ENCODE measurements around the gene RUNX2. TPM values are rescaled to one million over a fixed set of nuclear protein-coding genes. Genes with fewer than 3 reads are reported as not detected.

The RUNX2 gene
- total RNA-seq, 1 donor from 2014 or later, result 0.79 TPM

DNA sequence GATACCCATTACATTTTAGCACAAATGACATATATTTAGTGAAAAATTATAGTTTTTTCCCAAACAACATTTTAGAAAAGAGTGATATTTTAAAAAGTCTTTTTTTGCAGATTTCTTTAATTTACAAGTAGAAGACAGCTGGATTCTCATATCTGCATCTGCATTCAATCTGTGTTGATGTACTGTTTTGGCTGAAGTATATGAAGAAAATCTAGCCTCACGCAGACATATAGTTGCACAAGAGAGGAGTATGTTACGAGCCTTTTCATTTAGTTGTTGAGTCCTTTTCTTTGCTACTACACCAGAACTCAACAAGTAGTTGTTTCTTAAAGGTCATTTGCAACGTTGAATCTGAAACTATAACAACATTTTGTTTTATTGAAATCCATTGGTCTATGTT lies 363.9 kb downstream of the RUNX2 start:
- intact Hi-C loops (cut with micrococcal nuclease), result no loop called here
- no peak for DNase-seq
- ATAC-seq, result no peak

DNA sequence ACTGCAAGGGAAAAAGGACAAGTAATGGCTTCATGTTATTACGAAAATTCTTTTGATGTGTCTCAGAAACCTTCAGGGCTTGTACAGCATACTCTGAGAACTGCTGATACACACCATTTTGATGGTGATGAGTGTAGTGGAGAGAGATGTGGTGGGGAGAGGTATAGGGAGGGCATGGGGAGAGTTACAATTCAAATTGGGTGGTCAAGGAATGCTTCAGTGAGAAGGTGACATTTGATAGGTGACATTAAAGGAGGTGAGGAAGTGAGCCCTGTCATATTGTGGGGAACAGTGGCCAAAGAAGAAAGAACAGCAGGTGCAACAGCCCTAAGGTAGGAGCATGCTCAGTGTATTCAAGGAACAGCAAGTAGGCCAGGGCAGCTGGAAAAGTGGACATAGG lies 368.6 kb downstream of the RUNX2 start:
- no peak for DNase-seq
- intact Hi-C loops (cut with micrococcal nuclease), result no loop called here
- no peak for ATAC-seq

DNA sequence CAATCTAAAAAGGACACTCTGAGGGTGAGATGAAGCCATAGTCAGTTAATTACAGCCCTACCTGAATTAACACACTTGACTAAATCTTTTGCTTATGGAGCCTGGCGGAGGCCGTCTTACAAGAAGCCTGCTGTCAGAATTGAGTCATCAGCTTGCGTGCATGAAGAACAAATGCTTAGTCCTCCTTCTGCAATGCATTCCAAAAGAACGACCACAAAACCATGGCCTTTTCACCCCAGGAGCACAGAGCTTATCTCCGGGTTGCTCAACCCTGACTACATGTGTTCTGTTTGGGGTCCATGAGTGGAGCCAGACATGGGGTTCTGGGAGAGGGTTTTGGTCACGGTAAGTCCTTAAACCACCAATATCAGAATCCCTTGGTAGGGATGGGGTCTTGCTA lies 369.5 kb downstream of the RUNX2 start:
- intact Hi-C loops (cut with micrococcal nuclease), result no loop called here
- ATAC-seq, result no peak
- DNase-seq, result no peak

DNA sequence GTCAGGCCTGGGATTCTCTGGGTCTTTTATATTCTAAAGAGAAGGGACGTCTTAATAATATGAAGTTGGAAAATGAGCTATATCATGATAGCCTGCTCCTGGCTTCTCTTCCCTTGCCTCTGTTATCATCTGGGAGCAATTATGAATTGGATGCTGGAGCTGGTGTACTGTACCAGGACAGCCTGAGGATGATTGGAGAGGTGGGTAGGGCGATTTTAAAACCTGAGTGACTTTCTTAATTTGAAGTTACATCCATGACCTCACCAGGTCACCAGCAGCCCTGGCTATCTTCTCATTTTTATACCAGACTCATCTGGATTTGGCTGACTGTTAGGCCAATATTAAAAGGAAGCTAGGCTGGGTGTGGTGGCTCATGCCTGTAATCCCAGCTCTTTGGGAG lies 369.9 kb downstream of the RUNX2 start:
- no peak for DNase-seq
- no peak for ATAC-seq

DNA sequence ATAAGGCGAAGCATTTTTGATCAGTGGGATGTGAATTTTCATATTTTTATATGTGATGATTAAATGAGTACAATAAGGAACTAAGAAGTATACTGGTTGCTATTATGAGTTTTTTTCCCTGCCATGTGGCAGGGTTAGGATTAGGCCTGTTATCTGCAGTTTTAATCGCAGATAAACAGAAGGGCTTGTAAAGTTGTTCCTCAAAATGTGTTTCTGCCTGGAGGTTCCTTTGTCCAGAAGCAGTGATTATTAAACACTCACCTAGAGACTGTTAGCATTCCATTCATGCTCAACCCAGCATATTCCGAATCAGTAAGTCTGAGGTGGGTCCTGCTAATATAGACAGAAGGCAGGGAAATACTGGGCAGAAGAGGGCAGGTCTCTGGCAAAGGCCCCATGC lies 371.5 kb downstream of the RUNX2 start:
- no peak for DNase-seq
- intact Hi-C loops (cut with micrococcal nuclease), result no loop called here
- ATAC-seq, result no peak

More for the DNA sequence above, 369.9 kb downstream of the RUNX2 start:
- intact Hi-C loops (cut with micrococcal nuclease), result no loop called here

DNA sequence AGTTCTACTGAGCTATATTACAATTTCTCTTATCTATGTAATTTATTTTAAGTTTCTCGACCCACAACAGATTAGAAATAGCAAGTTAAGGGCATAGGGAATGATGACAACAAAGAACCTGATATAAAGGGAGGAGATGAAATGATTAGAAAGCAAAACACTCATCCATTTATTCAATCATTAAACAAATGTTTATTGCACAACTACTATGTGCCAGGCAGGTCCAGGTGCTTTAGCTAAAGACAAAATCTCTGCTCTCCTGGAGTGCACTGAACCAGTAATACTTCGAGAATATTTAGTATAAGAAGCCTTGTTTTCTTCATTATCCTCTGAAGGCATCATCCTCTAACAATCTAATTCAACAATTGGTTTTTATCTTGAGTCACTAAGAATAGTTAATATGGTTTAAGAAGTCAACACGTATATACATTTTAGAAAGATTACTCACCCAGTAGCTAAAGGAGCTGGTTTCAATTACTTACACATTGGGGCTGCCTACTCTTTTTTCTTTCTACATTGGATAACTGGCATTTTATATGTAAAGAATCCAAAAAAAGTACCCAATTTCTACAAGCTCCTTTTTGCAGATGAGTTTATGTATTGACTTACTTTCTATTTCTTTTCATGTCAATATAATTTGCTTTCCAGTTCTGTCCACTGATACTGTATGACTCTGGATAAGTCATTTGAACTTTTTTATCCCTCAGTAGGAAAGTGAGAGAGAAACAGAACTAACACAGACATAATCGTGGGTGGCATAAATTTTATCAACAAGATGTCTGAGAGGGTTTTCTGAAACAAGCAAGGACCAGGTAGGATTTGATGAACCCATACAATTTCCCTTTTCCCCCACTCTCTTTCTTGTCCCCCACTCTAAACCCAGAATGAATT lies 375.0 kb downstream of the RUNX2 start:
- no peak for DNase-seq
- no peak for ATAC-seq
- intact Hi-C loops (cut with micrococcal nuclease), result no loop called here

DNA sequence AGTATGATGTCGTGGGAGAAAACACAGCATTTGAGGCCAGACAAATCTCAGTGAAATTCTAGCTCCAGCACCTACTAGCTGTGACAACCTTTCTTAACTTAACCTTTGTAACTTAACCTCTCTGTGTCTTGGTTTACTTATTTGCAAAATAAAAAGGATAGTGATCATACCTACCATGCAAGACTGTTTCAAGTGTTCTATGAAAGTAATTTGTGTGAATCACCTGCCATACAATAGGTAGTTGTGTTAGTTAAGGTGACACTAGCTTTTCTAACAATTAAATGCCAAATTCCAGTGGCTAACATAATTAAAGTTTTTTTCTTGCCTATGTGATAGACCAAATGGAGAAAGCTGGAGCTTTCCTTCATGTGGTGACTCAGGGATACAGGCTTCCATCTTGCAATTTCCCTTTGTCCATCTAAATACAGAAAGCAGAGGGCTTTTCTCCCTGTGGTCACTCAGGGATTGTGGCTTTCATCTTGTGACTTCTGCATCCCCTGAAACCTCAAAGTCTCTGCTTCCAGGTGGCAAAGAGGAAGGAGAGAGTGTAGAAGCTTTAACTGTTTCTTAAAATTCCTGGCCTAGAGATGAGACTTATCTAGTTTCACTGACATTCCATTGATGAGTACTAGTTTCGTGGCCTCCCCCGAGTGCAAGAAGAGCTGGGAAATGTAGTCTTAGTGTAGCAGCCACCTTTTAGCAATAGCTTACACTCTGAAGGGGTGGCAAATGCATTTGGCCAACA lies 376.1 kb downstream of the RUNX2 start:
- intact Hi-C loops (cut with micrococcal nuclease), result no loop called here
- no peak for ATAC-seq
- no peak for DNase-seq

DNA sequence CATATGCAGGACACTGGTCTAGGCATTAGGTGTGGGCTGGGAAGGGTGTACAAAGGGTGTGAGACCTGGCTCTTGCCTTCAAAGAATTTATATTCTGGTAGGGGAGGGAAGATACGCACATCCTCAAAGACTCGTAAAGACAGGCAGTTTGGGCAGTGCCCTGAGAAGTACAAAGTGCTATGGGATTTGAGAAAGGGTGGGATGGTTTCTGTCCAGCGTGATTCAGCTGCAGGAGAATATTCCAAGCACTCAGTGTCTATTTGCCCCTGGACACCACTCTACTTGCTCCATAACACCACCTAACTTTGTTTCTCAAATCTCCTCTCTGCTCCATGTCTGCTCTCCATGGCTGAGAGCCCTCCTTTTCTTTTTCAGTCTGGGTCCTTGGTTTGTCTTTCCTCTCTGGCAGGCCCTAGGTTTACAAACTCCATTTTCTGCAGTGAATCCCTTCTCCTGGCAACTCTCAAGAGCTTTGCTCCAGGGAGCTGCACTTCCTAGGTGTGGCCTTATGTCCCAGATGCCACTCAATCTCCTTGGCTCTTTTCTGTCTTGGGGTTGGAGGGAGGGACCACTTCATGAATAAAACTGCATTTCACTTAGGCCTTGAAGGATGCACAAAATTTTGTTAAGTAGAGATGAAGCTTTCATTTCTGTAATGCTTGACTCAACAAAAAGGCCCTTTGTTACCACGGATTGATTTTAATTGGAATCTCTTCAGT lies 377.2 kb downstream of the RUNX2 start:
- intact Hi-C loops (cut with micrococcal nuclease), result no loop called here
- ATAC-seq, result no peak

DNA sequence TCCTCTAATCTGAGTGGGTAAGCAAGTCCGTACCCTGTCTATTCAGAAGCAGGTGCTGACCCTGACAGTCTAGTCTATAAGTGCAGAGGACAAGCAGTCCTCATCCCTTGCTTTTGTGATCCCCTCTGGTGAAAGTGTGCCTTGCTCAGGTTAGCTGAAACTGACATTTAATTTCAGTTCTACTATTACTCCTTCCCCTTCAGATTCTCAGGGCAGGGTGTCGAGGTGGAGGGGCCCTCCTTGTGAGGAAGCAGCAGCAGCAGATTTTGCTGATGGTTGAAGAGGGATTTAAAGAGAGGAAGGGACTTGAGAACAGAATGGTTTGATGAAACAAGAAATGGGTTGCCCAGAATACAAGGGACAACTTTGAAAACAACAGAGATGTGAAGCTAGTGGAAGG lies 378.2 kb downstream of the RUNX2 start:
- ATAC-seq, result no peak
- intact Hi-C loops (cut with micrococcal nuclease), result no loop called here
- DNase-seq, result no peak

More for the DNA sequence above, 377.2 kb downstream of the RUNX2 start:
- DNase-seq, result no peak

DNA sequence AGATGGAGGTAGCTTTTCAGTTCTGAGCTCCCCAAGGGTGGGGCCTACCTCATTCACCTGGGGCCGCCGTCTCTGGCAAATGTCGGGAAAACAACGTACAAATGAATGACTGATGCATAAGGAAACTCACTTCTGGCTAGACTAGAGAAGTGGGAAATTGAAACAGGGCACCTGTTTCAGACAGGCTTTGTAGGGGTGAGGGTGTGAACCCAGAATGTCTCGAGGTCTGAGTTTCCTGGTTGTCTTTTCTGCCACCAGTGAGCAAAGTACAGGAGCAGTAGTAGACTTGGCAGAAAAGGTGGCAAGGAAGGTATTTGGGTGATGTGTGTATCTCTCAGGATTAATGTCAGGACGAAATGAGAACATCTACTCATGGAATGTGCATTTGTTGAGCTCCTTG lies 379.0 kb downstream of the RUNX2 start:
- intact Hi-C loops (cut with micrococcal nuclease), result no loop called here
- ATAC-seq, result no peak
- DNase-seq, result no peak

DNA sequence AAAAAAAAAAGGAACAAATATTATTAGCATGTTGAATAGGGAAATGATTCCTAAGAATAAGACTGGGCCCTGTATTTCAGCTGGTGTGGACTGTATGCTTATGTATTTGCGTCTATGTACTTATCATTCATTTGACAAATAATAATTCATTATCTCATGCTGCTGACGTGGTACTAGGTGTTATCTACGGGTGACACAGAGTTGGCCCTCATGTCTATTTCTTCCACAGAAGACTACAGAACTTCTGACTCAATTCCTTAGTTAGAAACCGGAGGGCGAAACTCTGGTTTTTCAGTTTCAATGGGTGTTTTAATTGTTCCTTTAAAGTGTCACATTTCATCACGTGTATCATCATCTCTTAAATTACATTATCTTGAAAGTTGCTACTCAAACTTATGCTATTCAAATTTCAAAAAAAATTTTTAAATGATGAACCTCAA lies 381.7 kb downstream of the RUNX2 start:
- no peak for ATAC-seq
- no peak for DNase-seq
- intact Hi-C loops (cut with micrococcal nuclease), result loop anchor here (10.0 kb wide), 2 partner anchors 285 to 1055 kb away; no protein-coding TSS in a partner anchor

DNA sequence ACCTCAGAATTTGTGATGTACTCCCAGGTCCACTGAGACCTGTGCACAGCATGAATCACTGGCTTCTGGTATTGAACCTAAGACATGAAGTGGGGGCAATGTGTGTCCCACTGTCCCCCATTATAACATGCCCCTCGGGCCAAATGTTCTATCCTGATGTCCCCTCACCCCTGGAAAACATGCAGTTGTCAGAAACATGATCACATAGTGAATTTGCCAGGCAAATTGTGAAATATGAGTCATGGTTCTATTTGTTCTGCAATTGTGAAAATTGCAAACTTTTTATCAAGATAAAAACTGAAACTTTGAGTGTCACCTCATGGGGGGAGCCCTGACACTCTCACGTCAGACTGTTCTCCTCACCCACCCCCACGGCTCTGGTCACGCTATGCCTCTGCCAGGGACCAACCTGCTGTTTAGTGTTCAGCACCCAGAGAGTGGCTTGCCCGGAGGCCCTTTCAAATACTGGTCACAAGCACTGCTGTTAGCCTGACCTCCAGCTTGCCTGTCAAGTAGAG lies 382.2 kb downstream of the RUNX2 start:
- ATAC-seq, result no peak
- intact Hi-C loops (cut with micrococcal nuclease), result loop anchor here (10.0 kb wide), 2 partner anchors 286 to 1056 kb away; no protein-coding TSS in a partner anchor
- no peak for DNase-seq

DNA sequence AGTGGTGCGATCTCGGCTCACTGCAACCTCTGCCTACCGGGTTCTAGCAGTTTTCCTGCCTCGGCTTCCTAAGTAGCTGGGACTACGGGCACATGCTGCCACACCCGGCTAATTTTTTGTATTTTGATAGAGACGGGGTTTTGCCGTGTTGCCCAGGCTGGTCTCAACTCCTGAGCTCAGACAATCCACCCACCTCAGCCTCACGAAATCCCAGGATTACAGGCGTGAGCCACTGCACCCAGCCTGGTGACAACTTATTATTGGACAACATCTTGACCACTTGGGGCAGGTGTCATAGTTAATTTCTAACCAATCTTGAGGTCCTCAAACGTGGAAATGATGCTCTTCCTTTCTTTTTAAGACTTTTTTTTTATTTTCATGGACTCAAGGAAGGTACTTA lies 383.9 kb downstream of the RUNX2 start:
- intact Hi-C loops (cut with micrococcal nuclease), result loop anchor here (10.0 kb wide), 2 partner anchors 287 to 1057 kb away; no protein-coding TSS in a partner anchor
- DNase-seq (no peak), ATAC-seq (no peak)

DNA sequence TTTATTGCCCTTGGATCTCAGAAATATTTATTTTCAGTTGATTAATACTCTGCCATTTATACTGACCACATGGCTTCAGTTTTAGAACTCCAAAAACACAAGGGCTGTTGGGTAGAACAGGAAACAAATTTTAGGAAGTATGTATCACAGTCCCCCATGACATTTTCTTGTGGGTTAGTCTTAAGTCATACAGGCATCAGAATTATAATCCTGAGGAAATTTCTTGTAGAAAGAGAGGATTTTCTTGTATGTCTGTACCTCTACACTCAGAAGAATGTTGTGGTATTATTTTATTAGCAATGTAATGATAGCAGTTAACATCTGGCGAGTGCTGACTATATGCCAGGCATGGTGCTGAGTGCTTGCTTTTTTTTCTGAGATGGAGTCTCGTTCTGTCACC lies 384.7 kb downstream of the RUNX2 start:
- DNase-seq (no peak), ATAC-seq (no peak)
- intact Hi-C loops (cut with micrococcal nuclease), result loop anchor here (10.0 kb wide), 2 partner anchors 288 to 1058 kb away; no protein-coding TSS in a partner anchor

Other genes with a start within 250 kb of the RUNX2 start
- gene SUPT3H, start 49.6 kb downstream of the RUNX2 start, total RNA-seq, result 2.8 TPM

All from left ventricle myocardium superior (tissue), 1 donor.